GM12878 (cell line): ENCODE results near the gene TMEM209. TPM values are rescaled to one million over a fixed set of nuclear protein-coding genes. Genes with fewer than 3 reads are reported as not detected.

Experiments used
- BCL11A ChIP-seq: IDR thresholded peaks from 2 replicates; pipeline ENCODE4 v1.6.1; 2011; ENCODE audit warnings: low read depth, low read length
- EZH2 ChIP-seq: IDR thresholded peaks from 2 replicates; pipeline ENCODE4 v1.6.1; 2012; ENCODE audit warnings: low read depth, mild to moderate bottlenecking, control low read depth, inconsistent platforms, low read length, borderline replicate concordance; ENCODE audit not compliant: control insufficient read depth
- HCFC1 ChIP-seq: fragments of 150-350 bp; IDR thresholded peaks from 2 replicates; pipeline ENCODE4 v1.6.1; 2014; ENCODE audit warnings: low read length
- HDAC2 ChIP-seq: fragments of 200-600 bp; sonication (generic); IDR thresholded peaks from 2 replicates; pipeline ENCODE4 v1.6.1; 2017
- KAT2A ChIP-seq: conservative IDR thresholded peaks from 2 replicates; pipeline ENCODE4 v1.6.1; 2011; ENCODE audit warnings: low read depth, low read length; ENCODE audit not compliant: control insufficient read depth
- MEF2A ChIP-seq: IDR thresholded peaks from 2 replicates; pipeline ENCODE4 v1.6.1; 2011; ENCODE audit warnings: low read depth, mild to moderate bottlenecking, low read length, moderate library complexity; ENCODE audit not compliant: insufficient read depth
- MTA3 ChIP-seq: IDR thresholded peaks from 2 replicates; pipeline ENCODE4 v1.6.1; 2012; ENCODE audit warnings: low read length, inconsistent platforms, borderline replicate concordance
- NBN ChIP-seq: fragments of 450-650 bp; IDR thresholded peaks from 2 replicates; pipeline ENCODE4 v1.6.1; 2016
- NFYA ChIP-seq: IDR thresholded peaks from 2 replicates; pipeline ENCODE4 v1.6.1; 2011; ENCODE audit warnings: low read depth, mild to moderate bottlenecking, low read length, improper control_type of control experiment, borderline replicate concordance
- NR2C2 ChIP-seq: IDR thresholded peaks from 2 replicates; pipeline ENCODE4 v1.6.1; 2011; ENCODE audit warnings: borderline replicate concordance, low read depth; ENCODE audit not compliant: control insufficient read depth, insufficient read length
- RCOR1 ChIP-seq: conservative IDR thresholded peaks from 2 replicates; pipeline ENCODE4 v1.6.1; 2012; ENCODE audit warnings: low read depth, low read length, improper control_type of control experiment
- SMAD5 ChIP-seq: IDR thresholded peaks from 2 replicates; pipeline ENCODE4 v1.6.1; 2016; ENCODE audit warnings: antibody characterized with exemption, low read depth
- ZNF274 ChIP-seq: IDR thresholded peaks from one replicate; pipeline ENCODE4 v1.8.0; 2011; ENCODE audit not compliant: insufficient read length, insufficient read depth
- polyA plus RNA-seq, 11 experiments: library from polyadenylated mRNA; depleted of rRNA in 4 of 11; unstranded in 6 of 11; stranded (reverse) in 5 of 11; fragments of >200 nt; fragmentation: Nextera tagmentation in 4 of 11; fragmentation: Illumina TruSeq in 1 of 11; extraction: Ambion mirVana in 4 of 11; extraction: Trizol in 1 of 11; gene quantifications; 1 replicate in 1 of 11; 2 replicates in 10 of 11; pipeline versions ENCODE4 v1.2.1 to v1.2.3, GENCODE V29; 2011 to 2016; ENCODE audit warnings: inconsistent platforms in 2 of 11, missing spikeins in 2 of 11, low read depth in 1 of 11
- total RNA-seq, 4 experiments: library from RNA; depleted of rRNA in 3 of 4; stranded (reverse); fragments of >200 nt in 3 of 4; fragmentation: Illumina TruSeq in 1 of 4; extraction: Trizol in 1 of 4; gene quantifications; 2 replicates each; pipeline versions ENCODE4 v1.2.1 to v1.2.3, GENCODE V29; 2013 to 2021
- TF ChIP-seq, protein P1 (sequence below): fragments of 450-650 bp; formaldehyde crosslinking; IDR thresholded peaks from 2 replicates; pipeline ENCODE4 v1.4.0; 2020; ENCODE audit warnings: mild to moderate bottlenecking, moderate library complexity
- TF ChIP-seq, protein P2 (sequence below), 3 experiments: IDR thresholded peaks in 2 of 3; conservative IDR thresholded peaks in 1 of 3; 2 replicates each; pipeline ENCODE4 v1.5.1; 2011; ENCODE audit warnings: low read depth in 3 of 3, low read length in 3 of 3, mild to moderate bottlenecking in 3 of 3, control low read depth in 2 of 3, moderate library complexity in 2 of 3, inconsistent platforms in 1 of 3, mixed read lengths in 1 of 3; ENCODE audit not compliant: control insufficient read depth in 2 of 3, insufficient read depth in 1 of 3; ENCODE audit errors: extremely low read depth in 1 of 3
- TF ChIP-seq, protein P3 (sequence below): IDR thresholded peaks from 2 replicates; pipeline ENCODE4 v1.6.1; 2012; ENCODE audit warnings: improper control_type of control experiment, low read depth, low read length; ENCODE audit not compliant: insufficient replicate concordance

Gene TMEM209
- total and polyA plus RNA-seq, 10 of the 15 experiments (the other 5 are each of a cell fraction or from before 2014, with no cell fraction given) = 22.1 to 41.2 (median 35.1) TPM

DNA sequence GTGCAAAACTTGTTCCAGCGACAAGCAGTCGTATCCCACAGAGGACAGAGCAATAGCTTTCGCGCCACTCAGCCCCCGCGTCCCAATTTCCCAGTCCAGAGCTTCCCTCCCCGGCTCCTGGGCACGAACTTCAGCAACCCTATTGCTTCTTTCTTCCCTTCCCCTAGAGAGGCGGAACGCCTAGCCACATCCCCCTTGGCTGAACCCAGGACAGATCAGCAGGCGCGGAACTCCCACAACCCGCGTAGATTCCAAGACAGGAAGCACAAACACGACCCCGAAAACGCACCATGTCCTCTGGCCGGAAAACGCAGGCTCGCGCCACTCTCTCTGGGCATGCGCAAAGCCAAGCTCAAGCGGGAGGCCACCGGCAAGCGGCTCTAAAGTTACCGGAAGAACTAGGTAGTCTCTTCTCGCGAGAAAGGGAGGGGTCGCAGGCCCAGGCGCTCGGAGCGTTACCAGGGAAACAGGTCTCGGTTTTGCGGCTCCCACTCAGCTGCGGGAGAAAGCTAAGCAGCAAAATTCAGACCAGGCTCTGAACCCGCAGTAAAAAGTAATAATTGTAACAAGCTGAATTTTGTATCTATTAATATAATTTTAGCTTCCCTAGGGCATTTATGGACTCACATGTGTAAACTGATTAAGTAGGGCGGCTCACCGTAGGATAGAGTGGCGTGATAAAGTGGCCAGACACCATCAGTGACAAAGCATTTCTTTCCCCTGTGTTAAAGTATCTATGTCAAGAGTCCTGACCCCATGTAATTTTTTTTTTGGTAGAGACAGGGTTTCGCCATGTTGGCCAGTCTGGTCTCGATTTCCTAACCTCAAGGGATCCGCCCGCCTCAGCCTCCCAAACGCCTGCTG lies at the start of gene TMEM209 (continued):
- TF ChIP-seq, protein P1, sequence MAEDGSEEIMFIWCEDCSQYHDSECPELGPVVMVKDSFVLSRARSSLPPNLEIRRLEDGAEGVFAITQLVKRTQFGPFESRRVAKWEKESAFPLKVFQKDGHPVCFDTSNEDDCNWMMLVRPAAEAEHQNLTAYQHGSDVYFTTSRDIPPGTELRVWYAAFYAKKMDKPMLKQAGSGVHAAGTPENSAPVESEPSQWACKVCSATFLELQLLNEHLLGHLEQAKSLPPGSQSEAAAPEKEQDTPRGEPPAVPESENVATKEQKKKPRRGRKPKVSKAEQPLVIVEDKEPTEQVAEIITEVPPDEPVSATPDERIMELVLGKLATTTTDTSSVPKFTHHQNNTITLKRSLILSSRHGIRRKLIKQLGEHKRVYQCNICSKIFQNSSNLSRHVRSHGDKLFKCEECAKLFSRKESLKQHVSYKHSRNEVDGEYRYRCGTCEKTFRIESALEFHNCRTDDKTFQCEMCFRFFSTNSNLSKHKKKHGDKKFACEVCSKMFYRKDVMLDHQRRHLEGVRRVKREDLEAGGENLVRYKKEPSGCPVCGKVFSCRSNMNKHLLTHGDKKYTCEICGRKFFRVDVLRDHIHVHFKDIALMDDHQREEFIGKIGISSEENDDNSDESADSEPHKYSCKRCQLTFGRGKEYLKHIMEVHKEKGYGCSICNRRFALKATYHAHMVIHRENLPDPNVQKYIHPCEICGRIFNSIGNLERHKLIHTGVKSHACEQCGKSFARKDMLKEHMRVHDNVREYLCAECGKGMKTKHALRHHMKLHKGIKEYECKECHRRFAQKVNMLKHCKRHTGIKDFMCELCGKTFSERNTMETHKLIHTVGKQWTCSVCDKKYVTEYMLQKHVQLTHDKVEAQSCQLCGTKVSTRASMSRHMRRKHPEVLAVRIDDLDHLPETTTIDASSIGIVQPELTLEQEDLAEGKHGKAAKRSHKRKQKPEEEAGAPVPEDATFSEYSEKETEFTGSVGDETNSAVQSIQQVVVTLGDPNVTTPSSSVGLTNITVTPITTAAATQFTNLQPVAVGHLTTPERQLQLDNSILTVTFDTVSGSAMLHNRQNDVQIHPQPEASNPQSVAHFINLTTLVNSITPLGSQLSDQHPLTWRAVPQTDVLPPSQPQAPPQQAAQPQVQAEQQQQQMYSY (CRISPR knock-in tag) = no peak
- TF ChIP-seq ZNF274 (no peak), NR2C2 (no peak), HDAC2 (no peak), EZH2 (no peak), BCL11A (no peak), NFYA (no peak), KAT2A (no peak), MTA3 (no peak), HCFC1 (peak; percentile 73), RCOR1 (peak; percentile 100), NBN (peak; percentile 78; the same call in 1 of the 2 replicates), SMAD5 (peak; percentile 96; the same call in 1 of the 2 replicates), MEF2A (no peak)
- TF ChIP-seq, protein P2, sequence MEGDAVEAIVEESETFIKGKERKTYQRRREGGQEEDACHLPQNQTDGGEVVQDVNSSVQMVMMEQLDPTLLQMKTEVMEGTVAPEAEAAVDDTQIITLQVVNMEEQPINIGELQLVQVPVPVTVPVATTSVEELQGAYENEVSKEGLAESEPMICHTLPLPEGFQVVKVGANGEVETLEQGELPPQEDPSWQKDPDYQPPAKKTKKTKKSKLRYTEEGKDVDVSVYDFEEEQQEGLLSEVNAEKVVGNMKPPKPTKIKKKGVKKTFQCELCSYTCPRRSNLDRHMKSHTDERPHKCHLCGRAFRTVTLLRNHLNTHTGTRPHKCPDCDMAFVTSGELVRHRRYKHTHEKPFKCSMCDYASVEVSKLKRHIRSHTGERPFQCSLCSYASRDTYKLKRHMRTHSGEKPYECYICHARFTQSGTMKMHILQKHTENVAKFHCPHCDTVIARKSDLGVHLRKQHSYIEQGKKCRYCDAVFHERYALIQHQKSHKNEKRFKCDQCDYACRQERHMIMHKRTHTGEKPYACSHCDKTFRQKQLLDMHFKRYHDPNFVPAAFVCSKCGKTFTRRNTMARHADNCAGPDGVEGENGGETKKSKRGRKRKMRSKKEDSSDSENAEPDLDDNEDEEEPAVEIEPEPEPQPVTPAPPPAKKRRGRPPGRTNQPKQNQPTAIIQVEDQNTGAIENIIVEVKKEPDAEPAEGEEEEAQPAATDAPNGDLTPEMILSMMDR (IDR thresholded peaks at IDR 0.05 in 2 of 3, conservative IDR thresholded peaks at IDR 0.05 in 1 of 3; ENCODE audit: control insufficient read depth in 2 of 3, extremely low read depth in 1 of 3, insufficient read depth in 1 of 3, low read depth in 3 of 3, low read length in 3 of 3) = no peak
- TF ChIP-seq, protein P3, sequence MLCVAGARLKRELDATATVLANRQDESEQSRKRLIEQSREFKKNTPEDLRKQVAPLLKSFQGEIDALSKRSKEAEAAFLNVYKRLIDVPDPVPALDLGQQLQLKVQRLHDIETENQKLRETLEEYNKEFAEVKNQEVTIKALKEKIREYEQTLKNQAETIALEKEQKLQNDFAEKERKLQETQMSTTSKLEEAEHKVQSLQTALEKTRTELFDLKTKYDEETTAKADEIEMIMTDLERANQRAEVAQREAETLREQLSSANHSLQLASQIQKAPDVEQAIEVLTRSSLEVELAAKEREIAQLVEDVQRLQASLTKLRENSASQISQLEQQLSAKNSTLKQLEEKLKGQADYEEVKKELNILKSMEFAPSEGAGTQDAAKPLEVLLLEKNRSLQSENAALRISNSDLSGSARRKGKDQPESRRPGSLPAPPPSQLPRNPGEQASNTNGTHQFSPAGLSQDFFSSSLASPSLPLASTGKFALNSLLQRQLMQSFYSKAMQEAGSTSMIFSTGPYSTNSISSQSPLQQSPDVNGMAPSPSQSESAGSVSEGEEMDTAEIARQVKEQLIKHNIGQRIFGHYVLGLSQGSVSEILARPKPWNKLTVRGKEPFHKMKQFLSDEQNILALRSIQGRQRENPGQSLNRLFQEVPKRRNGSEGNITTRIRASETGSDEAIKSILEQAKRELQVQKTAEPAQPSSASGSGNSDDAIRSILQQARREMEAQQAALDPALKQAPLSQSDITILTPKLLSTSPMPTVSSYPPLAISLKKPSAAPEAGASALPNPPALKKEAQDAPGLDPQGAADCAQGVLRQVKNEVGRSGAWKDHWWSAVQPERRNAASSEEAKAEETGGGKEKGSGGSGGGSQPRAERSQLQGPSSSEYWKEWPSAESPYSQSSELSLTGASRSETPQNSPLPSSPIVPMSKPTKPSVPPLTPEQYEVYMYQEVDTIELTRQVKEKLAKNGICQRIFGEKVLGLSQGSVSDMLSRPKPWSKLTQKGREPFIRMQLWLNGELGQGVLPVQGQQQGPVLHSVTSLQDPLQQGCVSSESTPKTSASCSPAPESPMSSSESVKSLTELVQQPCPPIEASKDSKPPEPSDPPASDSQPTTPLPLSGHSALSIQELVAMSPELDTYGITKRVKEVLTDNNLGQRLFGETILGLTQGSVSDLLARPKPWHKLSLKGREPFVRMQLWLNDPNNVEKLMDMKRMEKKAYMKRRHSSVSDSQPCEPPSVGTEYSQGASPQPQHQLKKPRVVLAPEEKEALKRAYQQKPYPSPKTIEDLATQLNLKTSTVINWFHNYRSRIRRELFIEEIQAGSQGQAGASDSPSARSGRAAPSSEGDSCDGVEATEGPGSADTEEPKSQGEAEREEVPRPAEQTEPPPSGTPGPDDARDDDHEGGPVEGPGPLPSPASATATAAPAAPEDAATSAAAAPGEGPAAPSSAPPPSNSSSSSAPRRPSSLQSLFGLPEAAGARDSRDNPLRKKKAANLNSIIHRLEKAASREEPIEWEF = no peak
